Trophoblast cell (in vitro differentiated cells and primary cell): Measurements from ENCODE around the gene FN3KRP.

Experiments
- DNase-seq, 2 donors: peaks; one replicate each; pipeline ENCODE4 v3.0.0-alpha.2; 2016
- H2AFZ ChIP-seq: 2 replicates; pipeline ENCODE4 v1.6.1; 2013; ENCODE audit warnings: low read length, moderate library complexity, mild to moderate bottlenecking; ENCODE audit not compliant: insufficient read depth, poor library complexity
- H2AK5ac ChIP-seq: 2 replicates; pipeline ENCODE4 v1.6.1; 2013; ENCODE audit warnings: mild to moderate bottlenecking, low read length
- H2BK120ac ChIP-seq: 2 replicates; pipeline ENCODE4 v1.6.1; 2013; ENCODE audit warnings: low read length, mild to moderate bottlenecking, moderate library complexity; ENCODE audit not compliant: insufficient read depth, poor library complexity
- H2BK12ac ChIP-seq: 2 replicates; pipeline ENCODE4 v1.6.1; 2013; ENCODE audit warnings: mild to moderate bottlenecking, low read length, moderate library complexity
- H2BK5ac ChIP-seq: 2 replicates; pipeline ENCODE4 v1.6.1; 2013; ENCODE audit warnings: low read length, low read depth, moderate library complexity, mild to moderate bottlenecking; ENCODE audit not compliant: poor library complexity
- H3K14ac ChIP-seq: 2 replicates; pipeline ENCODE4 v1.6.1; 2013; ENCODE audit warnings: mild to moderate bottlenecking, low read length
- H3K18ac ChIP-seq: 2 replicates; pipeline ENCODE4 v1.6.1; 2013; ENCODE audit warnings: mild to moderate bottlenecking, low read length
- H3K23ac ChIP-seq: 2 replicates; pipeline ENCODE4 v1.6.1; 2013; ENCODE audit warnings: low read length
- H3K27ac ChIP-seq: 2 replicates; pipeline ENCODE4 v1.5.1; 2013; ENCODE audit warnings: low read depth, mild to moderate bottlenecking, inconsistent platforms, low read length, moderate library complexity
- H3K27me3 ChIP-seq: 2 replicates; pipeline ENCODE4 v1.6.1; 2013; ENCODE audit warnings: inconsistent platforms, mild to moderate bottlenecking, low read length, moderate library complexity; ENCODE audit not compliant: insufficient read depth
- H3K36me3 ChIP-seq, 2 experiments: 1 replicate in 1 of 2; 2 replicates in 1 of 2; pipeline ENCODE4 v1.6.1; 2013; ENCODE audit warnings: low read length in 2 of 2, mild to moderate bottlenecking in 2 of 2, moderate library complexity in 1 of 2; ENCODE audit not compliant: insufficient read depth in 2 of 2, control insufficient read depth in 1 of 2
- H3K4ac ChIP-seq: 2 replicates; pipeline ENCODE4 v1.6.1; 2013; ENCODE audit warnings: low read depth, mild to moderate bottlenecking, low read length, moderate library complexity
- H3K4me1 ChIP-seq, 2 experiments: 1 replicate in 1 of 2; 2 replicates in 1 of 2; pipeline ENCODE4 v1.6.1; 2013; ENCODE audit warnings: low read length in 2 of 2, mild to moderate bottlenecking in 2 of 2, moderate library complexity in 1 of 2; ENCODE audit not compliant: insufficient read depth in 2 of 2, control insufficient read depth in 1 of 2
- H3K4me2 ChIP-seq: 2 replicates; pipeline ENCODE4 v1.6.1; 2013; ENCODE audit warnings: inconsistent platforms, mild to moderate bottlenecking, low read length, moderate library complexity
- H3K4me3 ChIP-seq: 2 replicates; pipeline ENCODE4 v1.5.1; 2013; ENCODE audit warnings: mild to moderate bottlenecking, low read depth, low read length, inconsistent platforms
- H3K79me1 ChIP-seq: one replicate; pipeline ENCODE4 v1.6.1; 2013; ENCODE audit warnings: low read length
- H3K79me2 ChIP-seq: 2 replicates; pipeline ENCODE4 v1.6.1; 2013; ENCODE audit warnings: low read length, mild to moderate bottlenecking; ENCODE audit not compliant: control insufficient read depth, insufficient read depth, poor library complexity
- H3K9ac ChIP-seq: 2 replicates; pipeline ENCODE4 v1.6.1; 2013; ENCODE audit warnings: mild to moderate bottlenecking, low read length
- H3K9me3 ChIP-seq: 2 replicates; pipeline ENCODE4 v1.6.1; 2013; ENCODE audit warnings: low read depth, mild to moderate bottlenecking, control low read depth, inconsistent platforms, low read length; ENCODE audit not compliant: insufficient read depth
- H4K12ac ChIP-seq: 2 replicates; pipeline ENCODE4 v1.6.1; 2013; ENCODE audit warnings: low read depth, mild to moderate bottlenecking, low read length, moderate library complexity
- H4K8ac ChIP-seq: 2 replicates; pipeline ENCODE4 v1.6.1; 2013; ENCODE audit warnings: low read depth, mild to moderate bottlenecking, low read length, moderate library complexity
- H4K91ac ChIP-seq: one replicate; pipeline ENCODE4 v1.6.1; 2013; ENCODE audit warnings: low read depth, mild to moderate bottlenecking, low read length, moderate library complexity
- WGBS: extraction: QIAGEN DNeasy Blood & Tissue Kit; methylation state at CpG from one replicate; pipeline ENCODE4 v1.1.7; 2013; ENCODE audit warnings: missing lambda C conversion rate; ENCODE audit not compliant: insufficient read length, insufficient coverage; ENCODE audit errors: extremely low coverage; 5-methylcytosine and 5-hydroxymethylcytosine counted together

The FN3KRP gene

GRCh38 chr17:82677353-82677925 is 39.1 kb upstream of the FN3KRP start:
- Histone ChIP-seq H3K36me3 (no peaks in the 10 kb centered on the region), H3K79me1 (no peaks in the 10 kb centered on the region), H4K8ac (no peak overlapping the region), H3K4me3 (no peak overlapping the region), H3K23ac (no peak overlapping the region), H3K79me2 (no peaks in the 10 kb centered on the region), H2AFZ (no peak overlapping the region), H3K27ac (no peak overlapping the region), H2BK120ac (no peak overlapping the region), H4K12ac (no peak overlapping the region), H3K14ac (no peak overlapping the region), H3K4ac (no peak overlapping the region), H2AK5ac (no peak overlapping the region), H3K9ac (no peak overlapping the region), H2BK12ac (no peak overlapping the region), H4K91ac (no peak overlapping the region), H2BK5ac (no peak overlapping the region), H3K9me3 (peaks cover 2% of the 10 kb centered on the region), H3K4me2 (no peak overlapping the region), H3K18ac (no peak overlapping the region), H3K27me3 (no peaks in the 10 kb centered on the region), H3K4me1 (no peaks in the 10 kb centered on the region)
- no peak for DNase-seq
- no CpG with 5 or more reads among the region's 23 CpGs for WGBS

GRCh38 chr17:82678265-82678891 is 38.1 kb upstream of the FN3KRP start:
- no peak overlapping the region for H4K91ac ChIP-seq
- H3K79me2 ChIP-seq = no peaks in the 10 kb centered on the region
- no peak overlapping the region for H3K18ac ChIP-seq
- no peak overlapping the region for H2AFZ ChIP-seq
- H3K36me3 ChIP-seq = no peaks in the 10 kb centered on the region
- H2BK120ac ChIP-seq = no peak overlapping the region
- no peak overlapping the region for H2AK5ac ChIP-seq
- no peaks in the 10 kb centered on the region for H3K79me1 ChIP-seq
- no peak overlapping the region for H3K23ac ChIP-seq
- H3K4me1 ChIP-seq = no peaks in the 10 kb centered on the region
- DNase-seq = no peak
- H3K4me2 ChIP-seq = no peak overlapping the region
- no peaks in the 10 kb centered on the region for H3K27me3 ChIP-seq
- WGBS = no CpG with 5 or more reads among the region's 14 CpGs
- no peak overlapping the region for H3K9ac ChIP-seq
- H3K9me3 ChIP-seq = peaks cover 2% of the 10 kb centered on the region
- no peak overlapping the region for H2BK5ac ChIP-seq
- no peak overlapping the region for H2BK12ac ChIP-seq
- H3K4ac ChIP-seq = no peak overlapping the region
- no peak overlapping the region for H3K4me3 ChIP-seq
- H4K8ac ChIP-seq = no peak overlapping the region
- H4K12ac ChIP-seq = no peak overlapping the region
- H3K14ac ChIP-seq = no peak overlapping the region
- no peak overlapping the region for H3K27ac ChIP-seq

GRCh38 chr17:82679586-82680465 is 36.7 kb upstream of the FN3KRP start:
- Histone ChIP-seq H3K79me1 (no peaks in the 10 kb centered on the region), H3K79me2 (no peaks in the 10 kb centered on the region), H3K9ac (no peak overlapping the region), H3K23ac (no peak overlapping the region), H3K18ac (no peak overlapping the region), H3K4ac (no peak overlapping the region), H3K9me3 (peaks cover 2% of the 10 kb centered on the region), H3K4me1 (no peaks in the 10 kb centered on the region), H4K8ac (no peak overlapping the region), H2AFZ (no peak overlapping the region), H3K27me3 (no peaks in the 10 kb centered on the region), H3K27ac (no peak overlapping the region), H2BK5ac (no peak overlapping the region), H3K14ac (no peak overlapping the region), H4K91ac (no peak overlapping the region), H3K4me2 (no peak overlapping the region), H3K36me3 (no peaks in the 10 kb centered on the region), H2BK120ac (no peak overlapping the region), H2AK5ac (no peak overlapping the region), H4K12ac (no peak overlapping the region), H2BK12ac (no peak overlapping the region), H3K4me3 (no peak overlapping the region)
- no CpG with 5 or more reads among the region's 28 CpGs for WGBS
- no peak for DNase-seq

GRCh38 chr17:82681547-82681946 is 35.0 kb upstream of the FN3KRP start:
- Histone ChIP-seq H3K18ac (no peak overlapping the region), H2AFZ (no peak overlapping the region), H3K27me3 (no peaks in the 10 kb centered on the region), H3K9me3 (peaks cover 2% of the 10 kb centered on the region), H3K79me2 (no peaks in the 10 kb centered on the region), H3K14ac (no peak overlapping the region), H3K27ac (no peak overlapping the region), H3K23ac (no peak overlapping the region), H2BK120ac (no peak overlapping the region), H3K4me1 (no peaks in the 10 kb centered on the region), H3K4ac (no peak overlapping the region), H3K79me1 (no peaks in the 10 kb centered on the region), H2BK12ac (no peak overlapping the region), H3K9ac (no peak overlapping the region), H3K4me3 (no peak overlapping the region), H4K91ac (no peak overlapping the region), H4K8ac (no peak overlapping the region), H2BK5ac (no peak overlapping the region), H3K36me3 (no peaks in the 10 kb centered on the region), H3K4me2 (no peak overlapping the region), H2AK5ac (no peak overlapping the region), H4K12ac (no peak overlapping the region)
- WGBS = no CpG with 5 or more reads among the region's 3 CpGs
- no peak for DNase-seq
